ENCODE data around the gene CCDC136. TPM values are rescaled to one million over a fixed set of nuclear protein-coding genes. Genes with fewer than 3 reads are reported as not detected.

CCDC136 gene
- total RNA-seq, 1 experiment from 2014 or later = 11.1 TPM

DNA sequence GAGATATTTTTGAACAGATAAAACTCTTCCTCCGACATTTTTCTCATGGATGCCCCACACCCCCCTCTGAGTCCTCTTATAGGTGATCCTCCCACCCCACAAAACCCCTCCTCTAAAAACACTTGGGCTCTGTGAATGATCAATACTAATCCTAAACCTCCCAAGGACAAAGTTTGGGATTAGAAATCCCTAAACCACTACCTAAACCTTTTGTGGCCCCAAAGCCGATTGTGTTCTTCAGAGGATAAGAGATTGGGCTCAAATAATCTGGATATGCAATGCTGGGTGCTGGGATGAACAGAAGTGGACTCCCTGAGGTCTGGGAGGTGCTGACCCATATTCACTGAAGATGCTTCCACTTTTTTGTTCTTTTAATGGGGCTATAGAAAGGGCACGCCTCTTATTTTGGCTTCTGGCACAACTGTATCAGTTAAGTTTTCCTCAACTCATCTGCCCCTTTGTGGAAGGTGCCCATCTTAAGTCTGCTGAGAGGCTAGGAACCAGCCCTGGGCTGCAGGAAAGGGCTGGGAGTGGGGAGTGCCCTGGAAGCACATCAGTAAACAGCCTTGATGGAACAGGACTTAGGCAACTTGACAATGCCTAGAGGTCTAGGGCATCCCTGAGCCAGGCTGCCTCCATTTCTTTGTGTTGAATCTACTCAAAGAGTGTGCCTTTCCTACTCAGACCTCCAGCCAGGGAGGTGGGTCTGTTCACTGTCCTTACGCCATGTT, 15.9 kb upstream of the CCDC136 start, which contains the start of gene OPN1SW:
OPN1SW (minus strand) TSS at position 51 of the 731 bp plus-strand sequence; CDS start at position 38, 13 bp downstream.
- Histone ChIP-seq H3K9me3 (ENCODE audit: control insufficient read depth in 1 of 2, insufficient read depth in 1 of 2, low read depth in 1 of 2, low read length in 2 of 2) (no peaks in the 10 kb centered on the region), H3K4me2 (ENCODE audit: low read length) (no peak within 1 kb of the TSS), H3K79me2 (ENCODE audit: insufficient read depth, low read length) (no peaks in the 10 kb centered on the region), H3K4me1 (ENCODE audit: control insufficient read depth in 1 of 2, insufficient read depth in 2 of 2, low read length in 2 of 2) (no peaks in the 10 kb centered on the region), H3K9ac (ENCODE audit: low read length) (no peak within 1 kb of the TSS), H3K36me3 (ENCODE audit: control insufficient read depth in 1 of 2, insufficient read depth in 2 of 2, low read length in 2 of 2) (peaks cover 8 to 20% of the 10 kb centered on the region in 2 experiments; a peak in 3 of 4 replicates), H3K27me3 (ENCODE audit: insufficient read depth, low read length) (no peaks in the 10 kb centered on the region), H3K4me3 (replicated peaks in 1 of 2; ENCODE audit: low read depth in 1 of 2, low read length in 2 of 2) (no peak within 1 kb of the TSS), H3K27ac (ENCODE audit: low read depth, low read length) (no peak within 1 kb of the TSS), H4K20me1 (ENCODE audit: insufficient read depth) (no peaks in the 10 kb centered on the region), H2AFZ (ENCODE audit: low read depth, low read length, poor library complexity, severe bottlenecking) (no peak within 1 kb of the TSS), H3K9me2 (ENCODE audit: insufficient read depth) (no peaks in the 10 kb centered on the region)
- ChIA-PET RAD21 (ENCODE audit: low non-redundant PET in 1 of 2, low total read pairs in 2 of 2, uncharacterized antibody in 2 of 2, unreplicated experiment in 2 of 2) (no interaction called here), POLR2A (no interaction called here), CTCF (no interaction called here)
- DNase-seq (ENCODE audit: low read depth, low spot score) (no peak), ATAC-seq (peak; percentile 40; the same call in 1 of the 2 replicates)
- intact Hi-C loops (cut with micrococcal nuclease) = no loop called here
- TF ChIP-seq, protein P1, sequence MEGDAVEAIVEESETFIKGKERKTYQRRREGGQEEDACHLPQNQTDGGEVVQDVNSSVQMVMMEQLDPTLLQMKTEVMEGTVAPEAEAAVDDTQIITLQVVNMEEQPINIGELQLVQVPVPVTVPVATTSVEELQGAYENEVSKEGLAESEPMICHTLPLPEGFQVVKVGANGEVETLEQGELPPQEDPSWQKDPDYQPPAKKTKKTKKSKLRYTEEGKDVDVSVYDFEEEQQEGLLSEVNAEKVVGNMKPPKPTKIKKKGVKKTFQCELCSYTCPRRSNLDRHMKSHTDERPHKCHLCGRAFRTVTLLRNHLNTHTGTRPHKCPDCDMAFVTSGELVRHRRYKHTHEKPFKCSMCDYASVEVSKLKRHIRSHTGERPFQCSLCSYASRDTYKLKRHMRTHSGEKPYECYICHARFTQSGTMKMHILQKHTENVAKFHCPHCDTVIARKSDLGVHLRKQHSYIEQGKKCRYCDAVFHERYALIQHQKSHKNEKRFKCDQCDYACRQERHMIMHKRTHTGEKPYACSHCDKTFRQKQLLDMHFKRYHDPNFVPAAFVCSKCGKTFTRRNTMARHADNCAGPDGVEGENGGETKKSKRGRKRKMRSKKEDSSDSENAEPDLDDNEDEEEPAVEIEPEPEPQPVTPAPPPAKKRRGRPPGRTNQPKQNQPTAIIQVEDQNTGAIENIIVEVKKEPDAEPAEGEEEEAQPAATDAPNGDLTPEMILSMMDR (IDR thresholded peaks at IDR 0.05 in 2 of 3, conservative IDR thresholded peaks at IDR 0.05 in 1 of 3; ENCODE audit: borderline replicate concordance in 1 of 3, insufficient read depth in 1 of 3, low read depth in 2 of 3, low read length in 2 of 3) = no peak
- TF ChIP-seq RAD21 (IDR thresholded peaks at IDR 0.05; ENCODE audit: low read depth) = no peak
- no peak for TF ChIP-seq SRF (IDR thresholded peaks at IDR 0.05; ENCODE audit: low read depth)
- TF ChIP-seq YY1 (IDR thresholded peaks at IDR 0.05; ENCODE audit: extremely low read depth, insufficient replicate concordance, low read depth, low read length) = no peak
- TF ChIP-seq ZNF274 (IDR thresholded peaks at IDR 0.05; ENCODE audit: low read depth, low read length) = no peak
- no peak for TF ChIP-seq TCF7L2 (IDR thresholded peaks at IDR 0.05; ENCODE audit: borderline replicate concordance, extremely low read depth, insufficient read depth, insufficient read length)
- TSS peak; percentile 10 for BruUV-seq (replicated peaks)
